D721Med (cell line): ENCODE results near the gene FBXL12.
"Not testable (repeated sequence)": the region's sequence is repeated elsewhere in the genome, so short reads cannot be mapped to it uniquely, and the experiment has no call there.

Experiments
- DNase-seq: peaks from one replicate; pipeline ENCODE4 v3.0.0; 2011; ENCODE audit warnings: low spot score; ENCODE audit not compliant: insufficient read length
- FAIRE-seq: peaks from 2 replicates; lab custom pipeline; 2011; peaks lifted over from hg19 to GRCh38; lab: Jason Lieb, UNC
- TF ChIP-seq, protein P1 (sequence below): IDR thresholded peaks from 2 replicates; pipeline ENCODE4 v1.5.1; 2012; ENCODE audit warnings: mild to moderate bottlenecking, control low read depth; ENCODE audit not compliant: insufficient read depth; ENCODE audit errors: missing control alignments

The FBXL12 gene

DNA sequence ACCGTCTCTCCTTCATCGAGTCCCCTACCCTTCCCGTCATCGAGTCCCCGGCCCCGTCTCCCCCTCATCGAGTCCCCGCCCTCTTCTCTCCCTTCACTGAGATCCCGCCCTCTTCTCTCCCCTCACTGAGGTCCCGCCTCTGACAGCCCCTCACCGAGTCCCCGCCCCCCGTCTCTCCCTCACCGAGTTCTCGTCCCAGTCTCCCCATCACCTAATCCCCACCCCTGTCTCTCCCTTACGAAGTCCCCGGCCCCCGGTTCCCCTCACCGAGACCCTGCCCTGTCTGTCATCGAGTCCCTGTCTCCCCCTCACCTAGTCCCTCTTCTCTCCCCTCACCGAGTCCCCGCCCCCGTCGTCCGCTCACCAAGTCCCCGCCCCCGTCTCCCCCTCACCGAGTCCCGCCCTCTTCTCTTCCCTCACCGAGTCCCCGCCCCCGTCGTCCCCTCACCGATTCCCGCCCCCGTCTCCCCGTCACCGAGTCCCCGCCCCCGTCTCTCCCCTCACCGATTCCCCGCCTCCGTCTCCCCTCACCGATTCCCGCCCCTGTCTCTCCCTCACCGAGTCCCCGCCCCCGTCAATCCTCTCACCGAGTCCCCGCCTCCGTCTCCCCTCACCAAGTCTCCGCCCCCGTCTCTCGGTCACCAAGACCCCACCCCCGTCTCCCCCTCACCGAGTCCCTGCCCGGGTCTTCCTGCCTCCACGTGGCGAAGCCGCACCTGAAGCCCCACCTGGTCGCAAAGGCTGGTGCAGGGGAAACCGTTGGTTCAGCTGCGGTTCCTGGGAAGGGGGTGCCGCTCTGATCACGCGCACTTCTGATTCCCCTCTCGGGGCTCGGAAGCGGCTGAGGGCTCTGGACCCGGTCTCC lies 26.4 kb downstream of the FBXL12 start:
- TF ChIP-seq, protein P1, sequence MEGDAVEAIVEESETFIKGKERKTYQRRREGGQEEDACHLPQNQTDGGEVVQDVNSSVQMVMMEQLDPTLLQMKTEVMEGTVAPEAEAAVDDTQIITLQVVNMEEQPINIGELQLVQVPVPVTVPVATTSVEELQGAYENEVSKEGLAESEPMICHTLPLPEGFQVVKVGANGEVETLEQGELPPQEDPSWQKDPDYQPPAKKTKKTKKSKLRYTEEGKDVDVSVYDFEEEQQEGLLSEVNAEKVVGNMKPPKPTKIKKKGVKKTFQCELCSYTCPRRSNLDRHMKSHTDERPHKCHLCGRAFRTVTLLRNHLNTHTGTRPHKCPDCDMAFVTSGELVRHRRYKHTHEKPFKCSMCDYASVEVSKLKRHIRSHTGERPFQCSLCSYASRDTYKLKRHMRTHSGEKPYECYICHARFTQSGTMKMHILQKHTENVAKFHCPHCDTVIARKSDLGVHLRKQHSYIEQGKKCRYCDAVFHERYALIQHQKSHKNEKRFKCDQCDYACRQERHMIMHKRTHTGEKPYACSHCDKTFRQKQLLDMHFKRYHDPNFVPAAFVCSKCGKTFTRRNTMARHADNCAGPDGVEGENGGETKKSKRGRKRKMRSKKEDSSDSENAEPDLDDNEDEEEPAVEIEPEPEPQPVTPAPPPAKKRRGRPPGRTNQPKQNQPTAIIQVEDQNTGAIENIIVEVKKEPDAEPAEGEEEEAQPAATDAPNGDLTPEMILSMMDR = no peak
- DNase-seq (peak; percentile 64), FAIRE-seq (no peak)

DNA sequence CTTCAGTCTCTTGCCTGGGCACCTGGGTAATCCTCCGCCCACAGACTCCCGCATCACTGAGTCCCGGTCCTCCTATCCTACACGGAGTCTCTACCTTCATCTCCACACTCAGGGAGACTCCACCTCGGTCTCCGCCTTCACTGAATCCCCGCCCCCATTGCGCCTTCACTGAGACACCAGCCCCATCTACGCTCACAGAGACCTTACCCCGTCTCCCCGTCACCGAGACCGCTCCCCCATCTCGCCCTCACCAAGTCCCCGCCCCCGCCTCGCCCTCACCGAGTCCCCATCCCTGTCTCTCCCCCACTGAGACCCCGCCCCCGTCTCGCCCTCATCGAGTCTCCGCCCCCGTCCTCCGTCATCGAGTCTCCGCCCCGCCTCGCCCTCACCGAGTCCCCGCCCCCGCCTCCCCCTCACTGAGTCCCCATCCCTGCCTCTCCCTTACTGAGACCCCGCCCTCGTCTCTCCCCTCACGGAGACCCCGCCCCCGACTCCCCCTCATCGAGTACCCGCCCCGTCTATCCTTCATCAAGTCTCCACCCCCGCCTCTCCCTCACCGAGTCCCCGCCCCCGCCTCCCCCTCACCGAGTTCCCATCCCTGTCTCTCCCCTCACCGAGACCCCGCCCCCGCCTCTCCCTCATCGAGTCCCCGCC lies 27.2 kb downstream of the FBXL12 start:
- DNase-seq (peak; percentile 63), FAIRE-seq (no peak)
- TF ChIP-seq, protein P1 = no peak

GRCh38 chr19:9791073-9791367 lies 27.9 kb downstream of the FBXL12 start:
- DNase-seq, FAIRE-seq: not testable (repeated sequence)

DNA sequence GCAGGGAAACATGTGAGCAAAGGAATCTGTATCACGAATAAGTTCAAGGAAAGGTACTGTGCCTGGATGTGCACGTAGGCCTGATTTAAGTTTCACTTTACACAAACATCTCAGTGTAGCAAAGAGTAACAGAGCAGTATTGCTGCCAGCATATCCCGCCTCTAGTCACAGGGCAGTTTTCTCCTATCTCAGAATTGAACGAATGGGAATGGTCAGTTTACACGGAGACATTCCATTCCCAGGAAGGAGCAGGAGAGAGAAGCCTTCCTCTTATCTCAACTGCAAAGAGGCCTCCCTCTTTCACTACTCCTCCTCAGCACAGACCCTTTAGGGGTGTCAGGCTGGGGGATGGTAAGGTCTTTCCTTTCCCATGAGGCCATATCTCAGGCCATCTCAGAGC lies 29.3 kb downstream of the FBXL12 start:
- not testable (repeated sequence) for DNase-seq, FAIRE-seq

DNA sequence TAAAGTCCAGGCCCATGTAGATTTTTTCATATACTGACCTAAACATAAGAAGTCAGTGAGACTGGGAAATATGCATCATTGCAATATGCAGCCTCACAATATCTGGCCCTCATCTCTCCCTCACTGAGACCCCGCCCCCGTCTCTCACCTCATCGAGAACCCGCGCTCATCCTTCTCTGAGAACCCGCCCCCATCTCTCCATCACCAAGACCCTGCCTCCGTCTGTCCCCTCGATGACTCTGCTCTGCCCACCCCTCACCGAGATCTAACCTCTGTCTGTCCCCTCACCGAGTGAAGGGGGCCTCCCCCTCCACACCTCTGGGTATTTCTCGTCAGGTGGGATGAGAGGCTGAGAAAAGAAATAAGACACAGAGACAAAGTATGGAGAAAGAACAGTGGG lies 29.8 kb downstream of the FBXL12 start:
- DNase-seq (no peak), FAIRE-seq (no peak)
- TF ChIP-seq, protein P1 = no peak

- not testable (repeated sequence) for DNase-seq, FAIRE-seq
Measured at GRCh38 chr19:9788604-9789003, 30.3 kb downstream of the FBXL12 start.

DNA sequence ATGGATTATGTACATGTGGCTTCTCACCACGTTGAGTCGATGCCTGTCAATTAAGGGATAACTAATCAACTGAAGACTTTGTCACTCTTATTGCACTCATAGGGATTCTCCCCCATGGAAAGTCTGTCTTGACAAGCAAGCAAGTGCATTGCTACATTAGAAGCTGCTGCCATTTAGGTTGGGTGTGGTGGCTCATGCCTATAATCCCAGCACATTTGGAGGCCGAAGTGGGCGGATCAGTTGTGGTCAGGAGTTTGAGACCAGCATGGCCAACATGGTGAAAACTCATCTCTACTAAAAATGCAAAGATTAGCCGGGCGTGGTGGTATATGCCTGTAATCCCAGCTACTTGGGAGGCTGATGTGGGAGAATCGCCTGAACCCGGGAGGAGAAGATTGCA lies 32.1 kb downstream of the FBXL12 start:
- FAIRE-seq = no peak
- TF ChIP-seq, protein P1 = no peak

DNA sequence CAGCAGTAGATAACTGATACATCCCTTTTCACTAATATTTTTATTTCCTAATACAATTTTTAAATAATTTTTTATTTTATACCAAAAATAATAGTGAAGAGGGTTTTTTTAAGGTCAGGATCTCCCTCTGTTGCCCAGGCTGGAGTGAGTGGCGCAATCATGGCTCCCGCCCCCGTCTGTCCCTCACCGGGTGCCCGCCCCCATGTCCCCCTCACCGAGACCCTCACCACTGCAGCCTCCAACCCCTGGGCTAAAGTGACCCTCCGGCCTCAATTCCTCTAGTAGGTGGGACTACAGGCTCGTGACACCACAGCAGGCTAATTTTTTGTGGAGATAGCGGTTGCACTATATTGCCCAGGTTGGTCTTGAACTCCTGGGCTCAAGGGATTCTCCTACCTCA lies 32.5 kb downstream of the FBXL12 start:
- DNase-seq (no peak), FAIRE-seq (no peak)
- TF ChIP-seq, protein P1 = no peak

More for the DNA sequence above, 32.1 kb downstream of the FBXL12 start:
- no peak for DNase-seq
